T-helper 1 cell (primary cell): ENCODE results near the gene TMED4.

Source experiments
- DNase-seq, 5 donors: peaks; one replicate each; pipeline ENCODE4 v3.0.0-alpha.2; 2012 to 2020

TMED4 gene

GRCh38 chr7:44539669-44540506 is 42.1 kb downstream of the TMED4 start:
- DNase-seq: no peak

- DNase-seq: no peak
Observed at GRCh38 chr7:44538798-44539668, 43.0 kb downstream of the TMED4 start.

GRCh38 chr7:44538093-44538797 is 43.8 kb downstream of the TMED4 start:
- DNase-seq: no peak

GRCh38 chr7:44537442-44537841 is 44.6 kb downstream of the TMED4 start:
- DNase-seq: no peak

- no peak for DNase-seq
Observed at GRCh38 chr7:44536090-44536489, 45.9 kb downstream of the TMED4 start.

GRCh38 chr7:44535348-44536064 is 46.5 kb downstream of the TMED4 start:
- no peak for DNase-seq

GRCh38 chr7:44534501-44534900 is 47.5 kb downstream of the TMED4 start:
- DNase-seq: peak in 3 of 5 donors; percentile 13 to 45 (median 22)

DNA sequence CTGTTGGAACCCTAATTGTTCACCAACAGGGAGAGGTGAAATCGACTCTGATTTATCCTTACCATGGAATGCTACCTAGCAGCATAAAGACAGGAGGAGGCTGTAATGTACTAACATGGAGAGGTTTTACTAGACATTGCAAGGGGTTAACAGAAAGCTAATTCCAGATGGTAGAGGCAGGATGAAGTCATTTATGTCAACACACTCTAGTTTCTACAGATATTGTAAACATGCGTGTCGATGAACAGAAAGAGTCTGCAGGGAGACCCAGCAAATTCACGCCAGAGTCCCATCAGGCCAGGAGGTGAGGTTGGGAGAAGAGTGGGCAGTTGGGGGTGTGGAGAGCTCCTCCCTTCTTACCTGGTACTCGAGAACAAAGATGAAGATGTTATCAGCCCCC is 47.9 kb downstream of the TMED4 start:
- no peak for DNase-seq

GRCh38 chr7:44533301-44534055 is 48.6 kb downstream of the TMED4 start:
- DNase-seq: no peak

DNA sequence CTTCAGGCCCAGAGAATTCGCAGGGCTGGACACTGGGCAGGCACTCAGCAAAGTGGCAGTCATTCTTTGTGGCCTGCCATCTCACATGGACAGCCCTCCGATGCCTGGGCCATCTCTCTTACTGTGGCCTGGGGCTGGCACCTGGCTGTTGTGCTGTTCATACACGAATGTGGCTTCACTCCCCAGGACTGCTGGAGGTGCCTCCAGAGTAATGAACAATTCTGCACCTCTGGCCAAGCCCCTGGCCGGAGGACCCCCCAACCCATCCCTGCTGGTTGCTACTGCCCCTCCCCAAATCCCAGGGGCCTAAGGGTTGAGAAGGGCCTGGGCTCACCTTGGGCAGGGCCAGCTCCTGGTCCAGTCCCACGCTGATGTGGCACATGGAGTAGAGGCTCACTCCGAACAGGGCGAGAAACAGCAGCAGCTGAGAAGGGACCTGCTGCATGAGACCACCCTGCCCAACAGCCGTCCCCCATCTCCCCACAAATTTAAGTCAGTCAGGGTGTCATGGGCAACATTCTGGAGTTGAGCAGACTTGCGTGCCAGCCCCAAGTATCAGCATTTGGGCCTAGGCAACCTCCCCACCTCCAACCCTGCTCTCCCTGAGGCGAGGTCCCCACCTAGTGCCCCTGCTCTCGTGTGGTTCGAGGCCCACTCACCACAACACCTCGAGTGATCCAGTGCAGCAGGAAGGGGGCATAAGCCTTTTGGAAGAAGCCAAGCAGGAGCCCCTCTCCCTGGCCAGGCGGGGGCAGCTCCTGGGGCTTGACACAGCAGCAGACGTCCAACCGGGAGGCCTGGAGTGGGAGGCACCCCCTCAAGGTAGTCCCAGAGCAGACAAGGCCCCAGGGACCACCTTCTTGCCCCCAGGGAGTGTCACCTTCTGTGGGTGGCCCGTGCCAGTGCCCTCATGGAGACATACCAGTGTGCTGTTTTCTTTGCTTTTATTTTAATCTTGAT is 50.3 kb downstream of the TMED4 start:
- no peak for DNase-seq

DNA sequence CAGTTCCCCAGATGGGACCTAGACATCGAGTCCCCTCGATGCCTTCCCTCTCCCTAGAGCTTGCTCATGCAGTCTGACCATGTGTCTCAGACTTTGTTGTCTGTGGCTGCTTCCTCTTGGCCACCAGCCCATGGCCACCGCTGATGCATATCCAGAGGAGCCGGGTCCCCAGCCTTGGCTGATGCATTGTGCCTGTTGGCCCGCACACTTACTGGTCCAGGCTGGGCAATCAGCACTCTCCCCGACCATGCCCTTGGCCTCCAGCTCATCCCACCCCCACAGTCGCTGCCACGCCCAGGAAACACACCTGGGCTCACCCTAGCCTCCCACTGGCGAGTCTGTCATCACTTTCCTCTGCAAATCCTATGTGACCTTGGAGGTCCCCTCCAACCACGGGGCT is 51.0 kb downstream of the TMED4 start:
- DNase-seq: no peak
